Measurements from ENCODE around the gene VPREB1.

DNA sequence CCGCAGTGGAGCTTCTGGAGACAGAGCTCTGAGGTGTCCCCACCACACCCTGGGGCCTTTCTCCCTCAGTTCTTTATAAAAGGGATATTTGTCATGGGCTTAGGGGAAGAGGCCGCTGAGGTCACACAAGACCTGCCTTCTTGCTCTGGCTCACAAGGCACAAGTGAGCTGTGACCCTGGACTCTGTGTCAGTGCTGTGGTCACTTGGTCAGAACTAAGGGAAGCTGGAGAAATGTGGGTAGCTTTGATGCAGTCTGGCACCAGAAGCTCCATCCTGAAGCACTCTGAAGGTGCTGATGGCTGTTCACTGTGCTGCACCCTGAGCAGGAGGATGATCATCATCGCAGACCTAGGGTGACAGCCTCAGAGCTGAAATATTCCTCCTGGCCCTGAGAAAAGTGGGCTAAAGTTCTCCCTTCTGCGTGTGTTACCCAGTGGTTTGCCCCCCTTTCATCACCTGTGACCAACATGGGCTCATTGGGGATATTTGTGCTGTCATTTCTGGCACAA, 28.1 kb upstream of the VPREB1 start:
- TF ChIP-seq POLR2AphosphoS5 (IDR thresholded peaks at IDR 0.05): no peak
- TF ChIP-seq, protein P1, sequence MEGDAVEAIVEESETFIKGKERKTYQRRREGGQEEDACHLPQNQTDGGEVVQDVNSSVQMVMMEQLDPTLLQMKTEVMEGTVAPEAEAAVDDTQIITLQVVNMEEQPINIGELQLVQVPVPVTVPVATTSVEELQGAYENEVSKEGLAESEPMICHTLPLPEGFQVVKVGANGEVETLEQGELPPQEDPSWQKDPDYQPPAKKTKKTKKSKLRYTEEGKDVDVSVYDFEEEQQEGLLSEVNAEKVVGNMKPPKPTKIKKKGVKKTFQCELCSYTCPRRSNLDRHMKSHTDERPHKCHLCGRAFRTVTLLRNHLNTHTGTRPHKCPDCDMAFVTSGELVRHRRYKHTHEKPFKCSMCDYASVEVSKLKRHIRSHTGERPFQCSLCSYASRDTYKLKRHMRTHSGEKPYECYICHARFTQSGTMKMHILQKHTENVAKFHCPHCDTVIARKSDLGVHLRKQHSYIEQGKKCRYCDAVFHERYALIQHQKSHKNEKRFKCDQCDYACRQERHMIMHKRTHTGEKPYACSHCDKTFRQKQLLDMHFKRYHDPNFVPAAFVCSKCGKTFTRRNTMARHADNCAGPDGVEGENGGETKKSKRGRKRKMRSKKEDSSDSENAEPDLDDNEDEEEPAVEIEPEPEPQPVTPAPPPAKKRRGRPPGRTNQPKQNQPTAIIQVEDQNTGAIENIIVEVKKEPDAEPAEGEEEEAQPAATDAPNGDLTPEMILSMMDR (IDR thresholded peaks at IDR 0.05): no peak
- TF ChIP-seq POLR2A (IDR thresholded peaks at IDR 0.05): no peak
